Measurements from ENCODE around the gene SPACDR. TPM values are rescaled to one million over a fixed set of nuclear protein-coding genes. Genes with fewer than 3 reads are reported as not detected.
A peak's percentile ranks its signal among the peaks of the same experiment; 100 is the strongest.

The SPACDR gene
- total and polyA plus RNA-seq, 2 donors (not counting 1 experiment from before 2014, with no cell fraction given), result 2.1 to 3.7 TPM

DNA sequence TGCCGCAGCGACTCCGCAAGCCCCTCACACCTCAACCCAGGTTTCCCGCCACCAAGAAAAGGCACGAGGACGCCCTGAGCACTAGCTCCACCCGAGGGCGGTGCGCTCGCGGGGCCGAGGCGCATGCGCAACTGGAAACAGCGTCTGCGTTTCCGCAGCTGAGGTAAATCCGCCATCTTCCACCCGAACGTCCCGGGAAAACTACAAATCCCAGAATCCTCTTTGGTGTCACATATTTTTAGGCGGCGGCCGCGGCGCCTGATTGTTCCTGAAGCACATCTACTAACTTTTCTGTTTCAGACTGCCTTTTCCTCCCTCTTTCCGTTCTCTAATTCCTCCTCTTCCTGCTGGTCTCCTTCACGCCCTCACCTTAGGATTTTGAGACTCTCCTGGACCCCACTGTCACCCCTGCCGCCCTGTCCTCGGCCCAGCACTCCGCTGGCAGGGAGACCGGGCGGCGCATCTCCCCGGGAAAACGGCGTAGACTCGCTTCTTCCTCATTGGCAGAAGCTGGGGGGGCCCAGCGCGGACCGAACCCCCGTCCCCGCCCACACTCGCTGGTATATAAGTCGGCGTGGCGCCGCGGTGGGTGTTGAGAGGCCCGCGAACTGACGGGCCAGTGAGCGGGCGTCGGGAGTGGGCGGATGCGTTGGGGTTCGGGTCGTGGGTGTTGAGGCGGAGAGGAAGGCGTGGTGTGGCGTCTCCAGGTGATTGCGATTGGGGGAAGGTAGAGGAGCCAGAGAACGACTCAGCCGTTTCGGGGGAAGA lies 35.7 kb downstream of the SPACDR start, which contains the start of gene ZCWPW1:
ZCWPW1 (minus strand) TSS at position 505 of the 768 bp plus-strand sequence. CDS start 8,054 bp downstream, outside the sequence.
- H3K27me3 ChIP-seq (replicated peaks in 1 of 4; ENCODE audit: control extremely low read depth in 1 of 4, control insufficient read depth in 3 of 4, insufficient read depth in 4 of 4, low read length in 3 of 4), result no peaks in the 10 kb centered on the region
- H4K20me1 ChIP-seq (ENCODE audit: control insufficient read depth, insufficient read depth, low read length, poor library complexity, severe bottlenecking), result peaks cover 31% of the 10 kb centered on the region
- H3K4me3 ChIP-seq (ENCODE audit: control extremely low read depth in 1 of 5, extremely low read depth in 1 of 5, insufficient read depth in 1 of 5, low read depth in 2 of 5, low read length in 4 of 5), result peak within 1 kb of the TSS; percentile 73 to 91 (median 85)
- no peak for TF ChIP-seq EZH2 (IDR thresholded peaks at IDR 0.05; ENCODE audit: borderline replicate concordance, insufficient read depth, low read depth, low read length, poor library complexity, severe bottlenecking)
- TF ChIP-seq, protein P1, sequence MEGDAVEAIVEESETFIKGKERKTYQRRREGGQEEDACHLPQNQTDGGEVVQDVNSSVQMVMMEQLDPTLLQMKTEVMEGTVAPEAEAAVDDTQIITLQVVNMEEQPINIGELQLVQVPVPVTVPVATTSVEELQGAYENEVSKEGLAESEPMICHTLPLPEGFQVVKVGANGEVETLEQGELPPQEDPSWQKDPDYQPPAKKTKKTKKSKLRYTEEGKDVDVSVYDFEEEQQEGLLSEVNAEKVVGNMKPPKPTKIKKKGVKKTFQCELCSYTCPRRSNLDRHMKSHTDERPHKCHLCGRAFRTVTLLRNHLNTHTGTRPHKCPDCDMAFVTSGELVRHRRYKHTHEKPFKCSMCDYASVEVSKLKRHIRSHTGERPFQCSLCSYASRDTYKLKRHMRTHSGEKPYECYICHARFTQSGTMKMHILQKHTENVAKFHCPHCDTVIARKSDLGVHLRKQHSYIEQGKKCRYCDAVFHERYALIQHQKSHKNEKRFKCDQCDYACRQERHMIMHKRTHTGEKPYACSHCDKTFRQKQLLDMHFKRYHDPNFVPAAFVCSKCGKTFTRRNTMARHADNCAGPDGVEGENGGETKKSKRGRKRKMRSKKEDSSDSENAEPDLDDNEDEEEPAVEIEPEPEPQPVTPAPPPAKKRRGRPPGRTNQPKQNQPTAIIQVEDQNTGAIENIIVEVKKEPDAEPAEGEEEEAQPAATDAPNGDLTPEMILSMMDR (IDR thresholded peaks at IDR 0.05), result no peak
- Mint-ChIP-seq H3K4me3 (peak within 1 kb of the TSS; percentile 97), H3K9me3 (ENCODE audit: insufficient read depth) (no peaks in the 10 kb centered on the region), H3K27ac (peak within 1 kb of the TSS; percentile 100), H3K4me1 (peaks cover 36% of the 10 kb centered on the region), H3K27me3 (no peaks in the 10 kb centered on the region)
- peak within 1 kb of the TSS; percentile 100 for H3K9ac ChIP-seq (ENCODE audit: low read length)
- ChIA-PET CTCF (interaction anchor here (0.7 to 3.4 kb wide), 10 partner anchors 13 to 346 kb away, joined by 3 to 19 read pairs (median 4); no protein-coding TSS in a partner anchor), POLR2A (interaction anchor here (0.5 to 3.5 kb wide), 38 partner anchors 8 to 1997 kb away, joined by 3 to 44 read pairs (median 5); partner anchors contain the start of genes AP4M1, FBXO24, GNB2 and GPC2)
- WGBS (ENCODE audit: insufficient coverage), result under 1% methylated on average over 65 of the region's 66 CpGs
- peaks cover 24 to 31% of the 10 kb centered on the region in 2 donors for H3K4me1 ChIP-seq (ENCODE audit: control insufficient read depth in 2 of 2, insufficient read depth in 2 of 2, low read length in 2 of 2)
- peak; percentile 98 for DNase-seq
- H3K36me3 ChIP-seq (replicated peaks in 1 of 2; ENCODE audit: control extremely low read depth in 1 of 2, control insufficient read depth in 1 of 2, extremely low read depth in 1 of 2, insufficient read depth in 2 of 2, low read length in 1 of 2), result peaks cover 0 to 21% of the 10 kb centered on the region in 2 experiments
- H2AFZ ChIP-seq (ENCODE audit: insufficient read depth, low read depth, low read length, poor library complexity, severe bottlenecking), result peak within 1 kb of the TSS; percentile 63
- peaks cover 0 to 7% (median 0%) of the 10 kb centered on the region in 3 donors for H3K9me3 ChIP-seq (ENCODE audit: control extremely low read depth in 1 of 3, control insufficient read depth in 2 of 3, insufficient read depth in 1 of 3, low read length in 2 of 3)
- peak within 1 kb of the TSS; percentile 99 to 100 for H3K27ac ChIP-seq (ENCODE audit: low read length in 2 of 2)
- peak; percentile 57 for ATAC-seq (ENCODE audit: low read depth)
- peaks cover 27% of the 10 kb centered on the region for H3K79me2 ChIP-seq (ENCODE audit: control insufficient read depth, insufficient read depth, low read length)
- H3K4me2 ChIP-seq (replicated peaks; ENCODE audit: low read depth, low read length, poor library complexity, severe bottlenecking), result peak within 1 kb of the TSS; percentile 84
- intact Hi-C loops (cut with micrococcal nuclease), result loop anchor here (1.0 to 2.0 kb wide), 11 partner anchors 8 to 301 kb away; partner anchors contain the start of genes AGFG2, LAMTOR4, MOSPD3 and PPP1R35
